ENCODE measurements around the gene TTC16.

Gene TTC16, protein sequence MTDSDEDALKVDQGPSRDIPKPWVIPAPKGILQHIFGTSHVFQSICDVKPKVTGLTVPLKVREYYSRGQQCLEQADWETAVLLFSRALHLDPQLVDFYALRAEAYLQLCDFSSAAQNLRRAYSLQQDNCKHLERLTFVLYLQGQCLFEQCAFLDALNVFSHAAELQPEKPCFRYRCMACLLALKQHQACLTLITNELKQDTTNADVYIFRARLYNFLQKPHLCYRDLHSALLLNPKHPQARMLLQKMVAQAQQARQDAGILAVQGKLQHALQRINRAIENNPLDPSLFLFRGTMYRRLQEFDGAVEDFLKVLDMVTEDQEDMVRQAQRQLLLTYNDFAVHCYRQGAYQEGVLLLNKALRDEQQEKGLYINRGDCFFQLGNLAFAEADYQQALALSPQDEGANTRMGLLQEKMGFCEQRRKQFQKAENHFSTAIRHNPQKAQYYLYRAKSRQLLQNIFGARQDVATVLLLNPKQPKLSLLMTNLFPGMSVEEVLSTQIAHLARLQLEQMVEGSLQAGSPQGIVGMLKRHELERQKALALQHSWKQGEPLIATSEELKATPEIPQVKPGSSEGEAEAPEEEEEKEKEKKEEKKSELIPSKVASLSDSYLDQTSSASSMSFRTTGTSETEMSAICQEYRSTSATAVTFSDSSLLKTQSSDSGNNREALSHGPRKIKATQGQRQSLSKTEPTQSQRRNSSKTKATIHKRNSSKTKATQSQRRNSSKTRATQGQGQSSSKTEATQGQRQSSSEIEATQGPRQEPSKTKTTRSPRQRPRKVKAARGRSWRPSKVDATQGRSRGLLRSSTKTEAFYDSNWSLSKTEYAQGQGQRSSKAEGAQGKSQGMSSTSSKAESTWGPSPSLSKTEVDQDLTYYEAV

GRCh38 chr9:127715470-127716337 is at the start of gene TTC16, which contains the start of gene PTRH1:
TTC16 (plus strand) TSS chr9:127716079; CDS start chr9:127716146, 67 bp downstream.
PTRH1 (minus strand) TSS chr9:127715663; CDS start chr9:127715639, 24 bp downstream.
- peak; percentile 98 for DNase-seq

DNA sequence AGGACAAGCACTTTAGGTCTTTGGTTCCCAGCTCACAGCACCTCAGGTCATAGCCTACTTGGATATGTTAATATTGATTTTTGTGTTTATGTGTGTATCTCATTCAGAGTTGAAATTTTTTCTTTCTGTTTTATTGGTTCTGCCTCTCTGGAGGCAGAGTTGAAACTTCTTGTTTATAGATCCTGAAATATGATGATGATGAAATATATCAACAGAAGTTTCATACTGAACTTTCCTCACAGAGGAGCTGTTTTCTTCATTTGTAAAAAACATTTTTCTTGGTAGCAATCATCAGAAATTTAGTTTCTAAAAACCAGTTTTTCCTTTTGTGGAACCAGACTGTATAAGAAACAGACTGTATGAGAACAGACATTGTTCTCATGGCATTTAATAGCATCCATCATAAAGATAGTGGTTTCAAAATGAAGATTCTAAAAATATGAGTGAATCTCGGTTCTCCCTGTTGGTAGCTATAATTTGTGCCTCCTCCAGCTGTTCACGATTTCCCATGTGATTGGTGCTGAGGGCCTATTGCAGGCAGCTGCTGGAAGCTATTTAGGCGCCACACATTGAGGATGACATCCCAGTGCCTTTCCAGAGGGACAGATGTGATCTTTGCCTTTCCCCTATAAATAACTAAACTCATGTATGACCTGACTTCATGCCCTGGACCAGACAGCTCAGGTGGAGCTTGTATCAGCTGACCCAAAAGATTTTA is 48.6 kb upstream of the TTC16 start:
- no peak for DNase-seq

GRCh38 chr9:127667906-127668305 is 48.0 kb upstream of the TTC16 start:
- DNase-seq, result no peak

DNA sequence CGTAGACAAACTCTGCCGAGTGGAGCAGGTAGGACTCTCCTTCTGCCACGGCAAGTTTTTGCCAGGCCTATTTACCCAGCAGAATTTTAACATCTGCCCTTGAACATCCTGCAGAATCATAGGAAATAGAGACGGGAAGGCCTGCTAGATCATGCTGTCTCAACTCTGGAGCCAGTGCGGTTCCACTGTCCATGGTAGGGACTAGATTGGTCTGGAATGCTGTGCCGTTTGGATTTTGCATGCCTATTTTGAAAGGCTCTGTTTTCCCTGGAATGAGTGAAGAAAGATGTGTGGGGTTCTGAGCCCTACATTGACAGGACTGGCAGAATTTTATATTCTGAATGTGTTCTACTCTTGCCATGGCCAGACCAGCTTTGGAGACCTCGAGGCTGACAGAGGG is 42.6 kb upstream of the TTC16 start:
- DNase-seq, result no peak

- DNase-seq, result no peak
Observed at GRCh38 chr9:127676638-127677037, 39.2 kb upstream of the TTC16 start.

GRCh38 chr9:127679506-127679905 is 36.4 kb upstream of the TTC16 start:
- DNase-seq, result no peak

- DNase-seq, result no peak
Observed at GRCh38 chr9:127680226-127680625, 35.7 kb upstream of the TTC16 start.

DNA sequence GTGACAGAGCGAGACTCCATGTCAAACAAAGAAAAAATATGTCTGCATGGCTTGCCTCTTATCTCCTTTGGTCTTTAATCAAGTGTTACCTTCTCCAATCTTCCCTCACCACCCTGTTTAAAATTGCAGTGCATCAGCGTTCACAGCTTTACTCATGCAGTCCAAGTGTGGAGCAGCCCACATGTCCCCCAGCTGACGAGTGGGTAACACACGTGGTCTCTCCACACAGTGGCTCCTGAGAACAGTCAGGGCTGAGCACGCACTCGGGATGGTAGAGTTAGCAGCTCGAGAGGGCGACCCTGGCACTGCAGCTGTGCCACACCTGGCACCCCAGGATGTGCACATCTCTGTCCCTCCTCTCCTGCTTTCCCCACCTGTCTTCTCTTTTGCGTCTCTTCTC is 35.0 kb upstream of the TTC16 start:
- DNase-seq, result no peak

- DNase-seq, result no peak
Observed at GRCh38 chr9:127682351-127683136, 33.3 kb upstream of the TTC16 start.

- no peak for DNase-seq
Observed at GRCh38 chr9:127683723-127684122, 32.2 kb upstream of the TTC16 start.

DNA sequence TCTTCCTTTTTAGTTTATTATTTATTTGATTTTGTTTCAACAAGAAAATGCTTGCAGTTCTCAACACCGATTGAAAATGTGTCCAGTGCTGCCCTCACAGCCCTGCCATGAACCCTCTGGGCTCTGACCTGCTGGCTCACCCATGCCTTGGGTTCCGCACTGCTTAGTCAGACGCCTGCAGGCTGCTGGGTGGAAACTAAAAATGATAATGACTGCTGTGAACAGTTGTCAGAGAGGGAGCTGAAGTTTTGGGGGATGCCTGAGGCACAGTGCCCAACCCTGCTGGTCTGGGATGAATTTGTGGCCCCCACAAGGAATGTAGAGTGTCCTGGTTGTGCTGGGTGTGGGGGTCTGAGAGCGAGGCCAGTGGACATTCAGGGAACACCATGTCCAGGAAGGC is 31.3 kb upstream of the TTC16 start:
- no peak for DNase-seq

DNA sequence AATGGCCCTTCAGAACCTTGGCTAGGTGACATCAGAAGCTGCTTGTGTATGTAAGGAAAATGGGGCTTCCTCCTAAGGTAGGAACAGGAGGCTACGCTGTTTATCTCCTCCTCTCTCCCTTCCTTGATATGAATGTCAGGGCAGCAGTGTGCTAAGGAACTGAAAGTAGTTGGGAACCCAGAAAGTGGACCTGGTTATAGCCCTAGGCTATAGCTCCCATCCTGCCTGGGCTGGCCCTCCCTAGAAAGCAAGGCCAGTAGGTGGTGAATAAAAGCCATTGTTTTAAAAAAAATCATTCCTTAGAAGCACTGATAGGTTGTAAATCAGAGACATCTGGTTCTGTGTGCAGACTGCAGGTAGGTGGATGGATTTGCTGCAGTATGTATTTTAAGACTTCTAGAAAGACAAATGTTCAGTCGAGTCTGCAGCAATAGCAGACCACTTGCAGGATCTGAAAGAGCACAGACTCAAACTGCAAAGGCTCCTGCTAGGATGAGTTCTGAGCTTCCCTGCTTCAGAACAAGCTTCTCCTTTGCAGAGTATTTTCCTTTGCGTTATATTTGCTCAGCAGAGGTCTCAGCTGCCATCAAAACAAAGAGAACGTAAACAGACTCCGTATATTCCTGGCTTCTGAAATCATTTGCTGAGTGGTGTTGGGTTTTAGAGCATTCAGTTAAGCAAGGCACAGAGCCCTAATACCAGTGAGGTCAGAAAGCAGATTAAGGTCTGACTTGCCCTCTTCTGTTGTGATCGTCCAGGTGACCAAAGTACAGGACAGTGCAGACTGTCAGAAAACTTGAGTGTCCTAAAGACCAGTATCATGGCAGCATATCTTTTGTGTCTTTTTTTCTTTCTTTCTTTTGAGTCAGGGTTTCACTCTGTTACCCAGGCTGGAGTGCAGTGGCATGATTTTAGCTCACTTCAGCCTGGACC is 29.2 kb upstream of the TTC16 start:
- no peak for DNase-seq

- no peak for DNase-seq
Observed at GRCh38 chr9:127689329-127690000, 26.4 kb upstream of the TTC16 start.

DNA sequence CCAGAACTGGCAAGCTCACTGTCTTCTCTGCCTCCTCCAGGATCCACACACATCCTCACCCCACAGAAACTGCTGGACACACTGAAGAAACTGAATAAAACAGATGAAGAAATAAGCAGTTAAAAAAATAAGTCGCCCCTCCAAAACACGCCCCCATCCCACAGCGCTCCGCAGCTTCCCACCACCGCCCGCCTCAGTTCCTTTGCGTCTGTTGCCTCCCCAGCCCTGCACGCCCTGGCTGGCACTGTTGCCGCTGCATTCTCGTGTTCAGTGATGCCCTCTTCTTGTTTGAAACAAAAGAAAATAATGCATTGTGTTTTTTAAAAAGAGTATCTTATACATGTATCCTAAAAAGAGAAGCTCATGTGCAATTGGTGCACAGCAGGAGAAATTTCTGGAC is 25.1 kb upstream of the TTC16 start:
- no peak for DNase-seq

GRCh38 chr9:127692071-127692470 is 23.8 kb upstream of the TTC16 start:
- DNase-seq, result no peak

DNA sequence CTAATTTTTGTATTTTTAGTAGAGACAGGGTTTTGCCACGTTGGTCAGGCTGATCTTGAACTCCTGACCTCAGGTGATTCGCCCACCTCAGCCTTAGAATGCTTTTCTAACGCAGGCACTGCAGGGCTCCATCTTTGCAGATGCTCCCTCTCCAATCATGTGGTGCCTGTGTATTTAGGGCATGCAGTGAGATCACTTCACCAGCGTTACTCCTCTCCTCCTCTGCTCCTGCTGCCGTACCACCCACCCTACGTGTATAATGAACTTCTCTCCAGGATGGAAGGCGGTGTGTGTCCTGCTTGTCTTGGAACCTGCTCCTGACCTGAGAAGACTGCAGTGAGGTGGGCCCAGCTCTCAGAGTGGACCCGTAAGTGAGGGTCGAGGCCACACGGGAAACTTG is 22.7 kb upstream of the TTC16 start:
- DNase-seq, result no peak

DNA sequence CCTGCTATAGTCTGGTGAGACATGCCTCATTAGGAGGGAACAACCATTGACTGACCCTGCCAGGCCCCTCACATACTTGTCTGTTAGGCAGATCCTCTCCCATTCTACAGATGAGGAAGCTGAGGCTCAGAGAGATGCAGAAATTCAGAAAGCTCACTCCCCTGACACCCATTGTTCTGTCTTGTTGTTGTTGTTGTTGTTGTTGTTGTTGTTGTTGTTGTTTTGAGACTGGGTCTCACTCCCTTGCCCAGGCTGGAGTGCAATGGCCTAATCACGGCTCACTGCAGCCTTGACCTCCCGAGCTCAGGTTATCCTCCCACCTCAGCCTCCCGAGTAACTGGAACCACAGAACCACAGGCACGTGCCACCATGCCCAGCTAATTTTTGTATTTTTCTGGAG is 22.2 kb upstream of the TTC16 start:
- no peak for DNase-seq

GRCh38 chr9:127694890-127695720 is 20.8 kb upstream of the TTC16 start:
- DNase-seq, result no peak

GRCh38 chr9:127697575-127697974 is 18.3 kb upstream of the TTC16 start:
- DNase-seq, result no peak

Measured in suppressor macrophage treated with lipopolysaccharide for 4 hours (primary cell).